Measurements from ENCODE around the gene LDLRAP1. TPM values are rescaled to one million over a fixed set of nuclear protein-coding genes. Genes with fewer than 3 reads are reported as not detected.

Gene LDLRAP1
- total and polyA plus RNA-seq, 2 of the 4 experiments (the other 2 are of a cell fraction): 4.5 to 14.4 TPM

DNA sequence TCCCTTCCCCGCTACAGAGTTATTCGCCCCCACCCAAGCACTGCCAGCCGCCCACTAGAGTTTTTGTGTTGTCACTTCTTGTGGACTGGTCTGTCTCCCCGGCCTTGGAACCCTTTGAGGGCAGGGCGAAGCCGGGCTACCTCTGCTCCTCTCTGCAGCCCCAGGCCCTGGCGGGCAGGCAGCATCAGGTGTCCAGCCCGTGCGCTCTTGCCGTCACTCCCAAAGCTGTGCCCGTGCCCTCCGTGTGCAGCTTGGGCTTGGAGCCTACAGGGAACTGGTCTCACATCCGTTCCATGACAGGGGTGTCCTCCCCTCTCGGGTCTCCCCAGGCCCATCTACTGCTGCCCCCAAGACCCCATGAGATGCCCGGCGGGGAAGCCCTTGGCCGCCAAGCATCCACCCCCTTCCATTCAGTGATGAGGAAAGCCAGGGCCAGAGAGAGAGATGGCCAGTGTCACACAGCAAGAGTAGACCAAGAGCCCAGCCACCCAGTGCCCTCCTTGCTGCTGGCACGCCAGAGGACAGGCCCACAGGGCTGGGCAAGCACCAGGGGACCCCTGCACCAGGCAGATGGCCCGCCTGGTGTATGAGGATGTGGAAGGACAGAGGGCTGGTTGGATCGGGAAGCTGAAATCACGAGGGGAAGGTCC lies 15.3 kb upstream of the LDLRAP1 start:
- Histone ChIP-seq H3K9me1 (ENCODE audit: insufficient read depth, low read length) (peaks cover 5% of the 10 kb centered on the region; the same call in 1 of the 2 replicates), H2BK15ac (ENCODE audit: low read depth, low read length) (no peak overlapping the region), H2AK5ac (ENCODE audit: low read depth, low read length) (no peak overlapping the region), H3K4me2 (ENCODE audit: low read depth, low read length) (no peak overlapping the region), H2AFZ (replicated peaks; ENCODE audit: low read length, poor library complexity) (no peak overlapping the region), H3K56ac (ENCODE audit: extremely low read depth, insufficient read depth, low read length) (no peak overlapping the region), H3K27me3 (ENCODE audit: control insufficient read depth, insufficient read depth, low read length) (peaks cover 27% of the 10 kb centered on the region), H4K8ac (ENCODE audit: low read depth in 2 of 2, low read length in 2 of 2) (no peak overlapping the region), H3K4me3 (ENCODE audit: insufficient read depth, low read depth, low read length) (no peak overlapping the region), H4K91ac (ENCODE audit: insufficient read depth, low read depth, low read length) (no peak overlapping the region), H2BK20ac (ENCODE audit: low read depth, low read length) (no peak overlapping the region), H2AK9ac (replicated peaks; ENCODE audit: low read depth, low read length, poor library complexity) (no peak overlapping the region), H3K18ac (ENCODE audit: low read depth, low read length) (no peak overlapping the region), H3K79me1 (ENCODE audit: low read depth in 1 of 2, low read length in 2 of 2) (no peaks in the 10 kb centered on the region), H4K20me1 (ENCODE audit: insufficient read depth, low read length) (no peaks in the 10 kb centered on the region), H3K27ac (ENCODE audit: insufficient read depth, low read length) (no peak overlapping the region), H3K4me1 (ENCODE audit: control insufficient read depth, insufficient read depth, low read length) (no peaks in the 10 kb centered on the region), H3K14ac (replicated peaks; ENCODE audit: low read depth, low read length) (no peak overlapping the region), H4K5ac (ENCODE audit: low read depth, low read length) (no peak overlapping the region), H3K36me3 (ENCODE audit: control insufficient read depth, insufficient read depth, low read length) (no peaks in the 10 kb centered on the region), H3K4ac (ENCODE audit: low read depth, low read length) (no peak overlapping the region), H3K9me3 (ENCODE audit: control insufficient read depth, insufficient read depth, low read length) (peaks cover 11% of the 10 kb centered on the region), H2BK120ac (ENCODE audit: low read depth, low read length) (no peak overlapping the region), H3K23ac (ENCODE audit: low read depth, low read length) (no peak overlapping the region), H2BK5ac (ENCODE audit: low read depth, low read length, poor library complexity, severe bottlenecking) (no peak overlapping the region), H3K9ac (ENCODE audit: low read depth, low read length) (no peak overlapping the region)
- 83% methylated on average over 11 of the region's 21 CpGs; no CpG with 5 or more reads in 1 of the 2 experiments for WGBS, 2 experiments (ENCODE audit: extremely low coverage in 2 of 2, insufficient read length in 1 of 2)
- no TSS peak for BruUV-seq (replicated peaks)
- in situ Hi-C loops (cut with MboI; ENCODE audit: low sequenced_read_pairs) (loop anchor here (10.0 kb wide), 1 partner anchor 243 kb away; no protein-coding TSS in a partner anchor), dilution Hi-C loops (cut with HindIII; ENCODE audit: low sequenced_read_pairs, unreplicated experiment) (no loop called here), intact Hi-C loops (cut with micrococcal nuclease) (loop anchor here (10.0 kb wide), 1 partner anchor 243 kb away; no protein-coding TSS in a partner anchor)
- ATAC-seq (ENCODE audit: low read depth) (no peak), DNase-seq (no peak)
- TF ChIP-seq RCOR1 (IDR thresholded peaks at IDR 0.05; ENCODE audit: insufficient replicate concordance, low read length): no peak
- ChIA-PET POLR2A (ENCODE audit: unreplicated experiment) (no interaction called here), CTCF (no interaction called here)
